GM21528 (cell line): ENCODE results near the gene LOXL3.

ENCODE experiments used
- ATAC-seq: cut with Tn5 transposase; IDR thresholded peaks from one replicate; pipeline ENCODE4 v1.9.1; 2021; ENCODE audit warnings: mild to moderate bottlenecking, moderate library complexity; ENCODE audit not compliant: unreplicated experiment, low FRiP score

Gene LOXL3, protein sequence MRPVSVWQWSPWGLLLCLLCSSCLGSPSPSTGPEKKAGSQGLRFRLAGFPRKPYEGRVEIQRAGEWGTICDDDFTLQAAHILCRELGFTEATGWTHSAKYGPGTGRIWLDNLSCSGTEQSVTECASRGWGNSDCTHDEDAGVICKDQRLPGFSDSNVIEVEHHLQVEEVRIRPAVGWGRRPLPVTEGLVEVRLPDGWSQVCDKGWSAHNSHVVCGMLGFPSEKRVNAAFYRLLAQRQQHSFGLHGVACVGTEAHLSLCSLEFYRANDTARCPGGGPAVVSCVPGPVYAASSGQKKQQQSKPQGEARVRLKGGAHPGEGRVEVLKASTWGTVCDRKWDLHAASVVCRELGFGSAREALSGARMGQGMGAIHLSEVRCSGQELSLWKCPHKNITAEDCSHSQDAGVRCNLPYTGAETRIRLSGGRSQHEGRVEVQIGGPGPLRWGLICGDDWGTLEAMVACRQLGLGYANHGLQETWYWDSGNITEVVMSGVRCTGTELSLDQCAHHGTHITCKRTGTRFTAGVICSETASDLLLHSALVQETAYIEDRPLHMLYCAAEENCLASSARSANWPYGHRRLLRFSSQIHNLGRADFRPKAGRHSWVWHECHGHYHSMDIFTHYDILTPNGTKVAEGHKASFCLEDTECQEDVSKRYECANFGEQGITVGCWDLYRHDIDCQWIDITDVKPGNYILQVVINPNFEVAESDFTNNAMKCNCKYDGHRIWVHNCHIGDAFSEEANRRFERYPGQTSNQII

GRCh38 chr2:74553892-74554819 lies at the start of gene LOXL3, which contains the start of gene DOK1:
TSS of gene LOXL3 (minus strand) at chr2:74553942. CDS start at chr2:74552634, 1,308 bp downstream.
TSS of gene DOK1 (plus strand) at chr2:74554720. CDS start at chr2:74554755, 35 bp downstream.
- ATAC-seq = peak; percentile 54

DNA sequence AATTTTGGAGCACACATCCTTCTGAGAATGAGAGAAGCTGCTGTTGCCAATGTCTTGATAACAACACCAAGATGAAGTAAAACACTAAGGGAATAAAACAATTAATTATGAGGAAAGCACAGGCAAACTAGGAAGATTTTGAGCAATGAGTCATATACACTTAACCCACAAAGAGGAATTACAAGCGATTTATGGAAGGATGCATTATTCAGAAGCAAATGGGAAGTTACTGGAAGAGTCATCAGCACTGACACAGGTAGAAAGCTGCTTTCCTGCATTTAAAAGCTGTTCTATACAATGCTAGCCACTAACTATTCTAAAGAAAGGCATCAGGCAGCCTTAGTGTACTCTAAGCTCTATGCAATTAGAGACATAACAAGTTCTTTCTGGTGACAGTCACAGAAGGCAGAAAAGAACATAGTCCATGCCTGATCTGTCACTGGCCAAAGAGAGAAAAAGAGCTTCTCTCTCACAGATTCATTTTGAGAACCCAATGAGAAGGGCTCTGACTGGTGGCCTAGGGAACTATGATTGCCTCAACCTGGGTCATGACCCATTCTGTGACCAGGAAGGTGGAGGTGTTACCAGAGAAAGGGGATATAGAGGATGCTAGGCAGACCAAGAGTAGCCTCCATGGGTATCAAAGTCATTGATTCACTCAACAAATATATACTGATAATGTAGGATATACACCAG lies 49.0 kb upstream of the LOXL3 start:
- ATAC-seq = no peak

DNA sequence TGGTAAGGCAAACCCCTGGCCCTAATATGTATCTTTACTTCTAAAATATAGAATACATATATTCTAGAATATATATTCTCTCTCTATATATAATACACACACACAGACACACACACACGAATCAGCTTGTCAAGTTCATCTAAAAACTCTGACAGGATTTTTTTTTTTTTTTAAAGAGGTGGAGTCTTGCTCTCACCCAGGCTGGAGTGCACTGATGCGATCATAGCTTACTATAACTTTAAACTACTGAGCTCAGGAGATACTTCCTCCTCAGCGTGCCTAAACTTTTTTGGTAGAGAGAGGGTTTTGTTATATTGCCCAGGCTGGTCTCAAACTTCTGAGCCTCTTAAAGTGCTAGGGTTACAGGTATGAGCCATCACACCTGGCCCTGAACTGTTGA lies 45.9 kb upstream of the LOXL3 start:
- ATAC-seq = no peak

DNA sequence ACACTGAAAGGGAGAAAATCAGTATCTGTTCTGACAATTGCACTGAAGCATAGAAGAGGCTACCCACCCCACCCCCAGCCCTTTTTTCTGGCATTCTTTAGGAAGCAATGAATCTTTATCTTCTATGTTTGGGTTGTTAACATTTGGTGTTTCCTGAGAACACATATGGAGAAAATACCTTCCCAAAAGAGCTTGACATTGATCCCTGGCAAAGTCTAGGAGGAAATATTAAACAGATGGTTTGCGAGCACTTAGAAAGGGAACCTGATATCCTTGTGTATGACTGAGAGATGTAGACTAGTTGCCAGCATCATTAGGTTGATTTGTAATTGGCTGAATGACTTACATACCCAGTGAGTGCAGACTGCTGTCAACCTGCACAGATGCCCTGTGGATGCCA lies 43.7 kb upstream of the LOXL3 start:
- ATAC-seq = no peak

DNA sequence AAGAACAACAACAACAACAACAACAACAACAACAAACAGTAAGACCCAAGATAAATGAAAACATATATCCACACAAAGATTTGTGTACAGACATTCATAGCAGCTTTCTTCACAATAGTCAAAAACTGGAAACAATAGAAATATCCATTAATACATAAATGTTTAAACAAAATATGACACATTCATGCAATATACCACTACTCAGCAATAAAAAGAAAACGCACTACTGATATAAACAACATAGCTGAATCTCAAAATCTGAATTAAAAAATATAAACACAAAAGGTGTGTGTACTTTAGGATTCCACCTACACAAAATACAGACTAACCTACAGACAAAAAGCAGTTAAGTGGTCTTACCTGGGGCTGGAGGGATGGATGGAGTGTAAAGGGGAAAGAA lies 42.8 kb upstream of the LOXL3 start:
- ATAC-seq = no peak

GRCh38 chr2:74593826-74594772 lies 40.4 kb upstream of the LOXL3 start:
- ATAC-seq = no peak

DNA sequence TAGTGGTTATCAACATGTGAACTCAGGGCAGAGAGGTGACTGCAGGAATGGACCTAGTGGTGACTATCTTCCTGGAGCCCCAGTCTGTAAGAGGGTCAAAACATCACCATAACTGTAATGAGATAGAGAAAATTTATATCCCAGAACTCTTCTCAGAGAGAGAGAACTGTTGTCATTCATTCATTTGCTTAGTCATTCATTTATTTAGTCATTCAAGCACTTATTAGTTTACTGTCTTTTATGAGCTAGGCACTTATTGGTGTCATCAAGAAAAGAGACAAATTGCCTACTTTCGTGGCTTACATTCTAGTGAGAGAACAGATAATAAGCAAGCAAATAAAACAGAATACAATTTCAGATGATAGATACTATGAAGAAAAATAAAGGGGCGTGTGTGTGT lies 34.9 kb upstream of the LOXL3 start:
- ATAC-seq = no peak

- peak; percentile 72 for ATAC-seq
Measured at GRCh38 chr2:74587664-74588277, 34.0 kb upstream of the LOXL3 start.

DNA sequence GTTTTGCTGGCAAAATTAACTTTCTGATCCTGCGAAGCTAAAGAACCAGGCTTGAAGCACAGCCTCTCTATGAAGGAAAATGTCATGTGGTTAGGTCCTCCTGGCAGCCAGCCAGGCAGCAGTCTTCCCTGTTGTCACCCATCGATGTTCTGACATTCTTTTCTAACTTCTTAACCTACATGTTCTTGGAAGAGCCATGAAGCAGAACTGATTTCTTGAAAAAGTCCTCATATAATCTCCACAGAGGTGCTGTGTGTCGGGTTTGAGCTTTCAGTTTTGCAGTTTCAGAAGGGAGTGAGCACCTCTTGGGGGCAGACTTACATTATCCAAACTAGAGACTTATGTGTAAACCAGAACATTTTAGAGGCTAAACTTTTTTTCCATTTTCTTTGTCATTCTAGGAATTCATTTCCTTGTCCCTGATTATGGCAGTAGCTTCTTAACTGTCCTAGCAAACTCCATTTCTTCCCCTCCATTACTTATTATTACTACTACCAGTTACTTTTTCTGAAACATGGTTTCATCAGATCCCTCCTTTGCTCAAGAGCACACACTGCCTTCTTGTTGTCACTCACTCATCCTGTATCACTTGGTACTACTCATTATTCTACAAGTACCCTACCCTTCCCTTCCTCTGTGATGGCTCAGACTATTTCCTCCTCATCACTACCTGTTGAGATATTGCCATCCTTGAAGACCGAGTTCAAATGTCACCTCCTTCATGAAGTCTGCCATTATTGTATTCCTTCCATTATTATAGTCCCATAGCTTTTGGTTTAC lies 31.9 kb upstream of the LOXL3 start:
- peak; percentile 48 for ATAC-seq

DNA sequence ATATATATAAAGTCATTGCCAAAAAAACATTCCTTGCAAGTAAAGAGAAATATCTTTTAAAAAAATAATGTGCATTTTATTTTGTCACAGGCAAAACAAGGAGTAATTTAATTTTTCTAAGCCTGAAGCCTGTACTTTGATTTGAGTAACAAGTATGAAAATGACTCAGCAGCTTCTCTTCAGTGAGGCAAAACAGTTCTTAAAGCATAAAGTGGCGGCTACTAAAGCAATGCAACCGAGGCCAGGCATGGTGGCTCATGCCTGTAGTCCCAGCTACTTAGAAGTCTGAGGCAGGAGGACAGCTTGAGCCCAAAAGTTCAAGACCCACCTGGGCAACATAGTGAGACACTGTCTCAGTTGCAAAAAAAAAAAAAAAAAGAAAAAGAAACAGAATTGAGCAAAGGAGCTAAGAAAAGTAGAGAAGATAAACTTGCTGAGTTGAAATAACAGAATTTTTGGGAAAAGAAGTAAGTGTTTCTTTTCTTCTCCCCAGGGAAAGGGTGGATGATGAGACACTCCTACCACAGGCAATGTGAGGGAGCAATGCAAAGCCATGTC lies 30.4 kb upstream of the LOXL3 start:
- ATAC-seq = no peak

DNA sequence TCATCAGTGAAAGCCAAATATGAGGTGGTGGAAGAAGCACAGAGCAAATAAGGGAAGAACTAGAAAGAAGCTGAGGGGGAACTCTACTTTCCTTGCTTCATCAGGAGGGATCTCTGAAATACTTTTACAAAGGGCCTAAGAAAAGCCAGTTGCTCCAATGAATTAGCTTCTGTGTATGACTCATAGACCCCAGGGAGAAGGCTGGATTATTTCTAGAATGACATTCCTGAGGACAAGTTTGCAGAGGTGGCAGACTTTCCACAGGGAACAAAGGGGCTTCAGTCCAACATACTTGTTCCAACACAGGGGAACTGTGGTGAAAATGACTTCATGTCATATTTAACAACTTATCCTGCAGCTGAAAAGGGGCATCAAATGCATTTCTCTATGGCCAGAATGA lies 29.8 kb upstream of the LOXL3 start:
- no peak for ATAC-seq

DNA sequence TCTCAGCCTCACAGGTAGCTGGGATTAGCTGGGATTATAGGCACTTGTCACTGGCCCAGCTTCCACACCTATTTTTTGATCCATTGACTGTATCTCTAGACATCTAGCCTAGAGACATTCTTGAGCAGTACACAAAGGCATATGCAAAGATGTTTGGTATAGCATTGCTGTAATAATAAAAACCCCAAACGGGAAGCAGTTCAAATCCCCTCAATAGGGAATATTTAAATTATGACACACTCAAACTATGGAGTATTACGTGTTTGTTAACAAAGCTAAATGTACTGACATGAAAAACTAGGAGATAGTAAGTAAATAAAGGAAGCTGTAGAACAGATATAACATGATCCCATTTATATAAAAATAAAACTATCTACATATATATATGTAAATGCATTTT lies 28.4 kb upstream of the LOXL3 start:
- no peak for ATAC-seq

DNA sequence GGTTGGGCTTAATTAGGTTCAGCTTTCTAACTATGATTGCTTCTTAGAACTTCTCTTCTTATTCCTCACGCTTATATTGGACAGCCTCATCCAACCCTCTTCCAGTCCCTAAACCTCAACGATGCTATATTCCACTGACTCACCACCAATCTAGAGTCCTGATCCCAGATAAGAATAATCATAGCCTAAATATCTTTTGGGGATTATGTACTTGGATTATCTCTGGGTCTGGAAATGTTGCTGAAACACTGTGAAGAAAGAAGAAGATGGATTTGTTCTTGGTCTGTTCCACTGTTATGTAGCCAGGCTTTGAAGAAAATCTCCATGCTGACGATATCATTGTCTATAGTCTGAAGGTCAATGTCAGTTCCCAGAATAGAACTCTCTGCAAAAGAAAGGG lies 27.7 kb upstream of the LOXL3 start:
- no peak for ATAC-seq

GRCh38 chr2:74578408-74578807 lies 24.7 kb upstream of the LOXL3 start:
- no peak for ATAC-seq

- ATAC-seq = no peak
Measured at GRCh38 chr2:74577448-74577847, 23.7 kb upstream of the LOXL3 start.

DNA sequence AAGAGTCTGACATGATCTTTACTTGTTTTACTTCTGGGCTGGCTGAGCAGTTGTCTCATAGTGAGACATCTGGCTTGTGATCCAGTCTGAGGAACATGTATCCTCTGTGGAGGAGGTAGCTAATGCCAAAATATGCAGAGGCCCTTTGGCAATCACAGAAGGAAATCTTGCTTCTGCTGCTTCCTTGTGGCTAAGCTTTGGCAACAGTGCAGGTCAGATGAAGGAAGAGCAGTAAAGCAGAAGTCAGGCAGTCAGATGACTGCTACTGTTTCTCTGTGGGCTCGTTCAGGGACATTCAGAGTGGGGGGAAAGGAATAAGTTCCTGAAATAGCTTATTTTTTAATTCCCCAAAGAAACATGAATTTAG lies 23.1 kb upstream of the LOXL3 start:
- no peak for ATAC-seq

DNA sequence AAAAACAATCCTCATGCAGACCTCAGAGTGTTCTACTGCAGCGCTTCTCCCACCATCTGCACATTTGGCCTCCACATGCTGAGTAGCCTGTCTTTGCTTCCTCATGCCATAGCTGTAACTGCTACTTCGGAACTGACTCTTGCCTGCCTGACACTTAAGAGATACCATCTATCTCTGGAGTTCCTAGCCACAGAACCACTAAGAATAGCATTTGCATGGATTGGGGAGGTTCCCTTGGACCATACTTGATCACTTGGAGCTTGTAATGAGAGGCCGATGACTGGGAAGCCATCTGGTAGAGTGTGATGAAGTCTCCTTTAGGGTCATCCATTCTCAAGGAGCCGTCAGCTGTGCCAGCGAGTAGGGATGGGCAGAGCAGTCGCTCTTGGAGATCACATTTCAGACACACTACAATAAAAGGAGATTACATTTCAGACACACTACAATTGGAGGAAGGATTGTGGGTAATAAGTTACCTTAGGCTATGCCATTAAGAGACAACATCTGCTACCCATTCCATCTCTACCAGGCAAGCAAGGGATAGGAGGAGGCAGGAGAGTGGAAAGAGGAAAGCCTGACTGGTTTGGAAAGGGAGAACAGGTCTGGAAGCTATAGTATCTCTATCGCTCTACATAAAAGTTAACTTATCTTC lies 22.6 kb upstream of the LOXL3 start:
- no peak for ATAC-seq
